H1 (cell line): ENCODE measurements around the gene GMNC. TPM values are rescaled to one million over a fixed set of nuclear protein-coding genes. Genes with fewer than 3 reads are reported as not detected.

ENCODE experiments used
- ASH2L ChIP-seq: fragments of 200-600, 300-600 bp; sonication (generic); IDR thresholded peaks from one replicate; pipeline ENCODE4 v1.7.1; 2017; ENCODE audit warnings: low read length
- CHD2 ChIP-seq: IDR thresholded peaks from 2 replicates; pipeline ENCODE4 v1.6.1; 2012; ENCODE audit warnings: low read length, improper control_type of control experiment
- JUN ChIP-seq: IDR thresholded peaks from 2 replicates; pipeline ENCODE4 v1.6.1; 2011; ENCODE audit warnings: low read depth, mild to moderate bottlenecking, improper control_type of control experiment, low read length
- RFX5 ChIP-seq: IDR thresholded peaks from 2 replicates; pipeline ENCODE4 v1.6.1; 2011; ENCODE audit warnings: low read depth, low read length, improper control_type of control experiment, borderline replicate concordance
- SIN3A ChIP-seq, 2 experiments: IDR thresholded peaks in 1 of 2; conservative IDR thresholded peaks in 1 of 2; 2 replicates each; pipeline ENCODE4 v1.6.1; 2011 to 2012; ENCODE audit warnings: low read length in 2 of 2, improper control_type of control experiment in 1 of 2, low read depth in 1 of 2, mild to moderate bottlenecking in 1 of 2
- TAF7 ChIP-seq: optimal IDR thresholded peaks from 2 replicates; pipeline ENCODE3; 2011; ENCODE audit warnings: low read depth, mild to moderate bottlenecking, inconsistent platforms, low read length, moderate library complexity, borderline replicate concordance
- polyA plus RNA-seq, 7 experiments: library from polyadenylated mRNA; depleted of rRNA in 3 of 7; stranded (reverse) in 5 of 7; unstranded in 2 of 7; fragments of >200 nt in 5 of 7; fragments of 200-250 nt in 2 of 7; gene quantifications; 1 replicate in 5 of 7; 2 replicates in 1 of 7; 4 replicates in 1 of 7; pipeline versions ENCODE4 v1.2.1 to v1.2.3, GENCODE V29; 2011 to 2013; ENCODE audit warnings: missing spikeins in 2 of 7, mixed read lengths in 2 of 7
- total RNA-seq: library from RNA; stranded (reverse); fragmentation: NEBNext Ultra II Directional; extraction: Animal tissue kit (Norgen Biotek cat#: 25700); gene quantifications from 2 replicates; pipeline ENCODE4 v1.2.1, GENCODE V29; 2021

The GMNC gene
- total and polyA plus RNA-seq, 2 of the 8 experiments (the other 6 are each of a cell fraction or from before 2014, with no cell fraction given): 0.05 to 0.24 TPM

GRCh38 chr3:190849607-190850006 is 12.9 kb downstream of the GMNC start (continued):
- TF ChIP-seq SIN3A (conservative IDR thresholded peaks at IDR 0.05 in 1 of 2, IDR thresholded peaks at IDR 0.05 in 1 of 2; ENCODE audit: low read depth in 1 of 2, low read length in 2 of 2) (no peak), RFX5 (no peak), JUN (no peak), TAF7 (no peak), CHD2 (no peak), ASH2L (no peak)
- TF ChIP-seq, all 59 proteins: peak for 0
